H1 (cell line): Measurements from ENCODE around the gene ENKD1. TPM values are rescaled to one million over a fixed set of nuclear protein-coding genes. Genes with fewer than 3 reads are reported as not detected.

ENCODE experiments used
- BCL11A ChIP-seq, 2 experiments: IDR thresholded peaks; one replicate each; pipeline ENCODE4 v1.6.1; 2011; ENCODE audit warnings: low read depth in 2 of 2, low read length in 2 of 2, mild to moderate bottlenecking in 2 of 2
- CBX8 ChIP-seq: fragments of 300-800, 300-1000 bp; sonication (generic); IDR thresholded peaks from 2 replicates; pipeline ENCODE4 v1.7.1; 2016; ENCODE audit warnings: low read depth, low read length, borderline replicate concordance
- CHD7 ChIP-seq: fragments of 300-600 bp; sonication (generic); IDR thresholded peaks from 2 replicates; pipeline ENCODE4 v1.7.1; 2012; ENCODE audit warnings: low read length, moderate library complexity, mild to moderate bottlenecking, inconsistent platforms; ENCODE audit not compliant: insufficient replicate concordance
- CREB1 ChIP-seq: IDR thresholded peaks from 2 replicates; pipeline ENCODE4 v1.6.1; 2012; ENCODE audit warnings: inconsistent platforms
- KDM1A ChIP-seq: fragments of 200-600, 300-600 bp; sonication (generic); IDR thresholded peaks from 2 replicates; pipeline ENCODE4 v1.7.1; 2016; ENCODE audit warnings: mild to moderate bottlenecking, low read length, borderline replicate concordance
- PHF8 ChIP-seq: fragments of 200-600 bp; sonication (generic); conservative IDR thresholded peaks from 2 replicates; pipeline ENCODE4 v1.7.1; 2012; ENCODE audit warnings: low read depth, mild to moderate bottlenecking, inconsistent platforms, low read length, moderate library complexity
- POLR2AphosphoS5 ChIP-seq: IDR thresholded peaks from 2 replicates; pipeline ENCODE4 v1.6.1; 2011; ENCODE audit warnings: low read depth, low read length
- SP2 ChIP-seq: IDR thresholded peaks from 2 replicates; pipeline ENCODE4 v1.6.1; 2012; ENCODE audit warnings: mild to moderate bottlenecking, low read length, inconsistent platforms
- SP4 ChIP-seq: IDR thresholded peaks from 2 replicates; pipeline ENCODE4 v1.6.1; 2012; ENCODE audit warnings: low read length, inconsistent platforms
- polyA plus RNA-seq, 7 experiments: library from polyadenylated mRNA; depleted of rRNA in 3 of 7; stranded (reverse) in 5 of 7; unstranded in 2 of 7; fragments of >200 nt in 5 of 7; fragments of 200-250 nt in 2 of 7; gene quantifications; 1 replicate in 5 of 7; 2 replicates in 1 of 7; 4 replicates in 1 of 7; pipeline versions ENCODE4 v1.2.1 to v1.2.3, GENCODE V29; 2011 to 2013; ENCODE audit warnings: missing spikeins in 2 of 7, mixed read lengths in 2 of 7
- total RNA-seq: library from RNA; stranded (reverse); fragmentation: NEBNext Ultra II Directional; extraction: Animal tissue kit (Norgen Biotek cat#: 25700); gene quantifications from 2 replicates; pipeline ENCODE4 v1.2.1, GENCODE V29; 2021

Gene ENKD1
- total and polyA plus RNA-seq, 2 of the 8 experiments (the other 6 are each of a cell fraction or from before 2014, with no cell fraction given): 12.9 to 16.1 TPM

- TF ChIP-seq CHD7 (no peak), CBX8 (no peak), SP2 (no peak), SP4 (no peak), PHF8 (no peak), KDM1A (no peak), BCL11A (IDR thresholded peaks at IDR 0.05; ENCODE audit: low read depth in 2 of 2, low read length in 2 of 2) (no peak), CREB1 (no peak), POLR2AphosphoS5 (no peak)
- TF ChIP-seq, all 59 proteins: peak for 0
Observed at GRCh38 chr16:67647111-67647651, 19.4 kb downstream of the ENKD1 start (continued).
